HCT116 (cell line): ENCODE measurements around the gene PTOV1.

Source experiments
- CBX3 ChIP-seq: IDR thresholded peaks from 2 replicates; pipeline ENCODE4 v1.6.1; 2012; ENCODE audit warnings: low read depth
- CTCF ChIP-seq, 3 experiments: fragments of 200-600 bp in 1 of 3; sonication (generic) in 1 of 3; IDR thresholded peaks in 2 of 3; conservative IDR thresholded peaks in 1 of 3; 2 replicates each; pipeline ENCODE4 v1.5.1; 2012 to 2017; ENCODE audit warnings: low read depth in 2 of 3, low read length in 2 of 3, antibody characterized with exemption in 1 of 3, borderline replicate concordance in 1 of 3, control low read depth in 1 of 3, mild to moderate bottlenecking in 1 of 3, mixed read lengths in 1 of 3, mixed run types in 1 of 3, moderate library complexity in 1 of 3; ENCODE audit not compliant: insufficient read depth in 1 of 3
- EZH2 ChIP-seq: fragments of 200-600 bp; sonication (generic); IDR thresholded peaks from 2 replicates; pipeline ENCODE4 v1.6.1; 2017; ENCODE audit warnings: antibody characterized with exemption, mixed run types
- MAX ChIP-seq: IDR thresholded peaks from 2 replicates; pipeline ENCODE4 v1.6.1; 2012
- POLR2AphosphoS5 ChIP-seq: IDR thresholded peaks from 2 replicates; pipeline ENCODE4 v1.6.1; 2011; ENCODE audit warnings: mild to moderate bottlenecking, low read depth, low read length, moderate library complexity
- RAD21 ChIP-seq: IDR thresholded peaks from 2 replicates; pipeline ENCODE4 v1.6.1; 2012; ENCODE audit warnings: low read depth, mild to moderate bottlenecking
- REST ChIP-seq: IDR thresholded peaks from 2 replicates; pipeline ENCODE4 v1.6.1; 2012; ENCODE audit warnings: low read depth
- YY1 ChIP-seq: IDR thresholded peaks from 2 replicates; pipeline ENCODE4 v1.6.1; 2011; ENCODE audit warnings: low read length, low read depth, moderate library complexity, mild to moderate bottlenecking; ENCODE audit not compliant: insufficient replicate concordance; ENCODE audit errors: extremely low read depth
- ZNF274 ChIP-seq: fragments of 200-500 bp; sonication (Bioruptor generic); IDR thresholded peaks from 2 replicates; pipeline ENCODE4 v1.6.1; 2014; ENCODE audit warnings: mild to moderate bottlenecking, low read depth, low read length, inconsistent platforms

- TF ChIP-seq CTCF (IDR thresholded peaks at IDR 0.05 in 2 of 3, conservative IDR thresholded peaks at IDR 0.05 in 1 of 3; ENCODE audit: borderline replicate concordance in 1 of 3, insufficient read depth in 1 of 3, low read depth in 2 of 3, low read length in 2 of 3) = no peak
- TF ChIP-seq RAD21 = no peak
- TF ChIP-seq ZNF274 = no peak
- no peak for TF ChIP-seq MAX
- no peak for TF ChIP-seq YY1
- no peak for TF ChIP-seq EZH2
- TF ChIP-seq REST = no peak
- no peak for TF ChIP-seq CBX3
- no peak for TF ChIP-seq POLR2AphosphoS5
These were observed 20.5 kb downstream of the PTOV1 start for GRCh38 chr19:49871349-49871985.
